Measurements from ENCODE around the gene CDPF1. TPM values are rescaled to one million over a fixed set of nuclear protein-coding genes. Genes with fewer than 3 reads are reported as not detected.

CDPF1 gene
- total and polyA plus RNA-seq, 2 of the 13 experiments (the other 11 are each of a cell fraction or from before 2014, with no cell fraction given), result 5.2 to 8.1 TPM

GRCh38 chr22:46224898-46225290, 25.2 kb downstream of the CDPF1 start:
- H3K4me2 ChIP-seq (ENCODE audit: low read depth, low read length), result no peak overlapping the region
- BruUV-seq (replicated peaks), result no TSS peak
- no peak overlapping the region for H3K9ac ChIP-seq (ENCODE audit: insufficient read depth, low read depth, low read length)
- POLR2A ChIA-PET, result interaction anchor here (0.6 kb wide), 1 partner anchor 65 kb away, joined by 3 read pairs; no protein-coding TSS in a partner anchor
- intact Hi-C loops (cut with micrococcal nuclease; ENCODE audit: unreplicated experiment), result no loop called here
- TF ChIP-seq AGO2 (optimal IDR thresholded peaks at IDR 0.05; ENCODE audit: low read depth, low read length) (peak; percentile 10), ZNF292 (CRISPR knock-in tag; IDR thresholded peaks at IDR 0.05; ENCODE audit: borderline replicate concordance, low read depth) (no peak)
- peaks cover 7 to 18% of the 10 kb centered on the region in 2 experiments; a peak in 4 of 5 replicates for H3K36me3 ChIP-seq (replicated peaks in 1 of 2; ENCODE audit: control insufficient read depth in 1 of 2, insufficient read depth in 2 of 2, low read length in 2 of 2)
- H3K27ac ChIP-seq (ENCODE audit: extremely low read length, insufficient read depth, low read length), result no peak overlapping the region
- no peak for FAIRE-seq
- no peak overlapping the region for H3K4me3 ChIP-seq (replicated peaks in 1 of 3; ENCODE audit: insufficient read depth in 1 of 3, low read depth in 2 of 3, low read length in 3 of 3)
- no peaks in the 10 kb centered on the region for H3K79me2 ChIP-seq (ENCODE audit: insufficient read depth, low read length)
- in situ Hi-C loops (cut with HindIII; ENCODE audit: extremely low pct_ligation_motif_present, low pct_unique_long_range_greater_than_20kb), result no loop called here
- ATAC-seq, result no peak
- H3K4me1 ChIP-seq (ENCODE audit: insufficient read depth, low read length), result no peaks in the 10 kb centered on the region
- DNase-seq (ENCODE audit: low spot score), result no peak
- 84% methylated on average over 10 of the region's 10 CpGs for WGBS (ENCODE audit: low lambda C conversion rate)
- CTCF ChIA-PET (ENCODE audit: low intra/inter-chr PET ratio, low total read pairs), result no interaction called here
- no peaks in the 10 kb centered on the region for H4K20me1 ChIP-seq (ENCODE audit: insufficient read depth, low read length)
- H3K9me3 ChIP-seq (ENCODE audit: low read length), result no peaks in the 10 kb centered on the region
- no peak overlapping the region for H2AFZ ChIP-seq (ENCODE audit: low read length)
- H3K27me3 ChIP-seq (ENCODE audit: control insufficient read depth in 1 of 2, insufficient read depth in 2 of 2, low read length in 2 of 2), result no peaks in the 10 kb centered on the region

DNA sequence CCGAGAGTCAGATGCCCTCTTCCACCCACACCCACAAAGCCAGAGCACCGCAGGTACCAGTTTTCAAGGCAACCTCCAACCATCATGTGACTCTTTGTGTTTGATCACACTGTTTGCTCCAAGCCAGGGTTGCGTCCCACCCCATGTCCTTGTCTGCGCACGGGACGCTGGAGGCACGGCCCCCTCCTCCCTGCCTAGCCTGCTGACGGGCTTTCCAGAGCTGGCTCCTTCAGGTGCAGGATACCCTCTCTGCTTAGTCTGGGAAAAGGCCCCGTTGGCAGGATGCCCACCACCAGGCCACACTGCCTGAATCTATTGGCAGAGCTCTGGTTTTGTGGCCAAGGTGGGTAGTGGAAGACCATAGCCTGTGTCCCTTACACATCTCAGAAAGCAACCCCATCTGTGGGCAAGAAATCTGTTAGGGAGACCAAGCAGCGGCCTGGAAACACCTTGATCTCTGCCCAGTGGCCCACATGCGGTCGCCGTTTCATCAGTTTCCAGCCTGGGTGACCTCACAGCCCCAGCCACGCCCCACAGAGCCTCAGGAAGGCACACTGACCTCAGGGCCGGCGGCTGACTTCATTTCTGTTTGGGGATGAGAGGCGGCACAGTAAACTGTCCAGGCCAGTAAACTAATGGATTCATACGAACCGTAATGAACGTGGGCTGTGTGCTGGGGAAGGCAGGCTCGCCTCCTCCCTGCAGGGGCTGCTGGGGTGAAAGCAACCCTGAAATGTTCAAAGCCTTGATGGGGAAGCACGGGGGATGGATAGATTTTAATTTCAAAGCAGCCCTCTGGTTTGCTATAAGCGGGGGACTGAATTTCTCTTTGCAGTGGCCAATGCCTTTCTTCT, 25.8 kb downstream of the CDPF1 start:
- no peak overlapping the region for H3K4me3 ChIP-seq (replicated peaks in 1 of 3; ENCODE audit: insufficient read depth in 1 of 3, low read depth in 2 of 3, low read length in 3 of 3)
- CTCF ChIA-PET (ENCODE audit: low intra/inter-chr PET ratio, low total read pairs), result no interaction called here
- DNase-seq (ENCODE audit: low spot score) (no peak), FAIRE-seq (no peak), ATAC-seq (no peak)
- H3K9ac ChIP-seq (ENCODE audit: insufficient read depth, low read depth, low read length), result no peak overlapping the region
- no peak overlapping the region for H3K4me2 ChIP-seq (ENCODE audit: low read depth, low read length)
- H3K4me1 ChIP-seq (ENCODE audit: insufficient read depth, low read length), result no peaks in the 10 kb centered on the region
- POLR2A ChIA-PET, result interaction anchor here (0.6 kb wide), 1 partner anchor 64 kb away, joined by 3 read pairs; no protein-coding TSS in a partner anchor
- H3K27ac ChIP-seq (ENCODE audit: extremely low read length, insufficient read depth, low read length), result no peak overlapping the region
- no peaks in the 10 kb centered on the region for H3K79me2 ChIP-seq (ENCODE audit: insufficient read depth, low read length)
- H4K20me1 ChIP-seq (ENCODE audit: insufficient read depth, low read length), result no peaks in the 10 kb centered on the region
- no peaks in the 10 kb centered on the region for H3K27me3 ChIP-seq (ENCODE audit: control insufficient read depth in 1 of 2, insufficient read depth in 2 of 2, low read length in 2 of 2)
- H2AFZ ChIP-seq (ENCODE audit: low read length), result no peak overlapping the region
- BruUV-seq (replicated peaks), result no TSS peak
- H3K36me3 ChIP-seq (replicated peaks in 1 of 2; ENCODE audit: control insufficient read depth in 1 of 2, insufficient read depth in 2 of 2, low read length in 2 of 2), result peaks cover 12 to 24% of the 10 kb centered on the region in 2 experiments; a peak in 4 of 5 replicates
- TF ChIP-seq, protein P1, sequence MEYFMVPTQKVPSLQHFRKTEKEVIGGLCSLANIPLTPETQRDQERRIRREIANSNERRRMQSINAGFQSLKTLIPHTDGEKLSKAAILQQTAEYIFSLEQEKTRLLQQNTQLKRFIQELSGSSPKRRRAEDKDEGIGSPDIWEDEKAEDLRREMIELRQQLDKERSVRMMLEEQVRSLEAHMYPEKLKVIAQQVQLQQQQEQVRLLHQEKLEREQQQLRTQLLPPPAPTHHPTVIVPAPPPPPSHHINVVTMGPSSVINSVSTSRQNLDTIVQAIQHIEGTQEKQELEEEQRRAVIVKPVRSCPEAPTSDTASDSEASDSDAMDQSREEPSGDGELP (IDR thresholded peaks at IDR 0.05; ENCODE audit: borderline replicate concordance, low read depth), result no peak
- TF ChIP-seq AGO2 (optimal IDR thresholded peaks at IDR 0.05; ENCODE audit: low read depth, low read length) (peak; percentile 36), CREBL2 (CRISPR knock-in tag; IDR thresholded peaks at IDR 0.05; ENCODE audit: borderline replicate concordance) (no peak)
- in situ Hi-C loops (cut with HindIII; ENCODE audit: extremely low pct_ligation_motif_present, low pct_unique_long_range_greater_than_20kb) (no loop called here), intact Hi-C loops (cut with micrococcal nuclease; ENCODE audit: unreplicated experiment) (no loop called here)
- 96% methylated on average over 15 of the region's 23 CpGs for WGBS (ENCODE audit: low lambda C conversion rate)
- no peaks in the 10 kb centered on the region for H3K9me3 ChIP-seq (ENCODE audit: low read length)

All from HepG2 (cell line).